Cardiac fibroblast (primary cell): ENCODE data around the gene MUC5B.

Experiments
- DNase-seq, 2 donors: peaks; one replicate each; pipeline versions ENCODE4 v3.0.0 to v3.0.0-alpha.2; 2010; ENCODE audit warnings: low read depth in 2 of 2
- H3K4me3 ChIP-seq, 2 donors: replicated peaks in 1 of 2; 1 replicate in 1 of 2; 2 replicates in 1 of 2; pipeline ENCODE4 v1.5.1; 2011; ENCODE audit warnings: low read depth in 2 of 2, low read length in 2 of 2, mild to moderate bottlenecking in 2 of 2, moderate library complexity in 1 of 2
- TF ChIP-seq, protein P1 (sequence below): IDR thresholded peaks from one replicate; pipeline ENCODE4 v1.5.1; 2011; ENCODE audit warnings: low read depth, mild to moderate bottlenecking, low read length, inconsistent platforms

The MUC5B gene

DNA sequence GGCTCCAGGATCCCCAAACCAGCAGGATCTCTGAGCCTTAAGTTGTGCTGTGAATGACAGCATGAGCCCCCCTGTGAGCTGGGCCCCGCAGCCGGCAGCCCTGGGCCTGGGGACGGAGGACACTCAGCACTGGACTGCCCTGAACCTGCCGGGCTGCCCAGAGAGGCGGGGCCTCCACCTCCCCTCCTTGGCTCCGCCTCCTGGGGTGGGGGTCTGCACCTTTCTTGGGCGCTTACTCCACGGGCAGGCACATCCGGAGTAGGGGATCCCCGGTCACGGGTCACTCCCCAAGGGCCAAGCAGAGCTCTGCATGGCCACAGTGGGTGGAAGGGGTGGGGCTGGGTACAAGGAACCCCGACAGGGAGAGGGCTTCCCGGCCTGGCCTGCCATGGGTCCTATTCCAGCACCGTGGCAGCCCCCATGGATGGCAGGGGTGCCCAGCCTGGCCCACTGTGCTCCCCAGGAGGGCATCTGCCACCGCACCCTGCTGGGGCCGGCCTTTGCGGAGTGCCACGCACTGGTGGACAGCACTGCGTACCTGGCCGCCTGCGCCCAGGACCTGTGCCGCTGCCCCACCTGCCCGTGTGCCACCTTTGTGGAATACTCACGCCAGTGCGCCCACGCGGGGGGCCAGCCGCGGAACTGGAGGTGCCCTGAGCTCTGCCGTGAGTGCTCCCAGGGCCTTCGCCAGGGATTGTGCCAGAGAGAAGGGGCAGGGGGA is 5.4 kb downstream of the MUC5B start:
- TF ChIP-seq, protein P1, sequence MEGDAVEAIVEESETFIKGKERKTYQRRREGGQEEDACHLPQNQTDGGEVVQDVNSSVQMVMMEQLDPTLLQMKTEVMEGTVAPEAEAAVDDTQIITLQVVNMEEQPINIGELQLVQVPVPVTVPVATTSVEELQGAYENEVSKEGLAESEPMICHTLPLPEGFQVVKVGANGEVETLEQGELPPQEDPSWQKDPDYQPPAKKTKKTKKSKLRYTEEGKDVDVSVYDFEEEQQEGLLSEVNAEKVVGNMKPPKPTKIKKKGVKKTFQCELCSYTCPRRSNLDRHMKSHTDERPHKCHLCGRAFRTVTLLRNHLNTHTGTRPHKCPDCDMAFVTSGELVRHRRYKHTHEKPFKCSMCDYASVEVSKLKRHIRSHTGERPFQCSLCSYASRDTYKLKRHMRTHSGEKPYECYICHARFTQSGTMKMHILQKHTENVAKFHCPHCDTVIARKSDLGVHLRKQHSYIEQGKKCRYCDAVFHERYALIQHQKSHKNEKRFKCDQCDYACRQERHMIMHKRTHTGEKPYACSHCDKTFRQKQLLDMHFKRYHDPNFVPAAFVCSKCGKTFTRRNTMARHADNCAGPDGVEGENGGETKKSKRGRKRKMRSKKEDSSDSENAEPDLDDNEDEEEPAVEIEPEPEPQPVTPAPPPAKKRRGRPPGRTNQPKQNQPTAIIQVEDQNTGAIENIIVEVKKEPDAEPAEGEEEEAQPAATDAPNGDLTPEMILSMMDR, result no peak
- no peak for DNase-seq

DNA sequence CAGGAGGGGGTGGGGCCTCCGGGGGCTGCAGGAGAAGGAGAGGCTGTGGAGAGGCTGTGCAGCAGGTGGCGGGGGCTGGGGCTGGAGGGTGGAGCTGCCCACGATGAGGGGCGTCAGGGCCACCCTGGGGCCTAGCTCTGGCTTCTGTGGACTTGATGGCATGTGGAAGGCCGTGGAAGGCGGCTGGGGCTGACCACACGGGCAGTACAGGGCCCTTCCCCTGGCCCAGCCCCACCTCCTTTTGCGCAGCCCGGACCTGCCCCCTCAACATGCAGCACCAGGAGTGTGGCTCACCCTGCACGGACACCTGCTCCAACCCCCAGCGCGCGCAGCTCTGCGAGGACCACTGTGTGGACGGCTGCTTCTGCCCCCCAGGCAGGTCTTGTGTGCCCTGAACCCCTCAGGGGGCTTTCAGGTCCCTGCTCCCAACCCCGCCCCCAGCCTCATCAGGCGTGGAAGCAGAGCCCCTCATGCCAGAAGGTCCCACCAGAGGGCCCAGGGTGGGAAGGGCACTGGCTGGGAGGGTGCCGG is 6.1 kb downstream of the MUC5B start:
- TF ChIP-seq, protein P1, result no peak
- H3K4me3 ChIP-seq, result no peak overlapping the region
- no peak for DNase-seq

More for the DNA sequence above, 5.4 kb downstream of the MUC5B start:
- H3K4me3 ChIP-seq, result no peak overlapping the region

DNA sequence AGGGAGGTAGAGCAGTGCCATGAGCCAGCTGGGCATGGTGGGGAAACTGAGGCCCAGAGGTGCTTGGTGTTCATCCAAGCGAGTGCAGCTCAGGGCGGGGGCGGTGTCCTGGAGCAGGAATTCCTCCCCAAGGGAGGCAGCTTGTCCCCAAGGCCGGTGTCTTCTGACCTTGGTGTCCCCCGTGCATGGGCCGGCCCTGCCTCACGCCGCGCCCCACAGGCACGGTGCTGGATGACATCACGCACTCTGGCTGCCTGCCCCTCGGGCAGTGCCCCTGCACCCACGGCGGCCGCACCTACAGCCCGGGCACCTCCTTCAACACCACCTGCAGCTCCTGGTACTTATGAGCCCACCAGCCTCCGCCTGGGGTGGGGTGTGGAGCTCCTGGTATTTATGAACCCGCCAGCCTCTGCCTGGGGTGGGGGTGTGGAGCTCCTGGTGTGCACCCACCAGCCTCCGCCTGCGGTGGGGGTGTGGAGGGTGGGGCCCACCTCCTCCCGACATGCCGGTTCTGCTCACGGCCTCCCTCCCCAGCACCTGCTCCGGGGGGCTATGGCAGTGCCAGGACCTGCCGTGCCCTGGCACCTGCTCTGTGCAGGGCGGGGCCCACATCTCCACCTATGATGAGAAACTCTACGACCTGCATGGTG is 6.7 kb downstream of the MUC5B start:
- TF ChIP-seq, protein P1, result no peak
- H3K4me3 ChIP-seq, result no peak overlapping the region
- DNase-seq, result no peak

DNA sequence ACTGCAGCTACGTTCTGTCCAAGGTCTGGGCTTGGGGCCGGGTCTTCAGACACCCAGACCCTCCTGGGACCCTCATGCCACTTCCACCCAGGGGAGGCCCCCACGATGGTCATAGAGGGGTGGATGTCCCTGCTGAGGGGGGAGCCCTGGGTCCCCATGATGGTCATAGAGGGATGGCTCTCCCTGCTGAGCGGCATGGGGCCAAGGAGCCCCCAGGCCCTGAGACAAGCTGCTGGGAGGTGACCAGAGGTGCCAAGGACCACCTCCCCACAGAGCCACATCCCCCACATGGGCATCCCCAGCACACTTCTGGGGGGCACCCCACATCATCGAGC is 7.2 kb downstream of the MUC5B start:
- TF ChIP-seq, protein P1, result no peak
- DNase-seq, result no peak
- H3K4me3 ChIP-seq, result no peak overlapping the region

DNA sequence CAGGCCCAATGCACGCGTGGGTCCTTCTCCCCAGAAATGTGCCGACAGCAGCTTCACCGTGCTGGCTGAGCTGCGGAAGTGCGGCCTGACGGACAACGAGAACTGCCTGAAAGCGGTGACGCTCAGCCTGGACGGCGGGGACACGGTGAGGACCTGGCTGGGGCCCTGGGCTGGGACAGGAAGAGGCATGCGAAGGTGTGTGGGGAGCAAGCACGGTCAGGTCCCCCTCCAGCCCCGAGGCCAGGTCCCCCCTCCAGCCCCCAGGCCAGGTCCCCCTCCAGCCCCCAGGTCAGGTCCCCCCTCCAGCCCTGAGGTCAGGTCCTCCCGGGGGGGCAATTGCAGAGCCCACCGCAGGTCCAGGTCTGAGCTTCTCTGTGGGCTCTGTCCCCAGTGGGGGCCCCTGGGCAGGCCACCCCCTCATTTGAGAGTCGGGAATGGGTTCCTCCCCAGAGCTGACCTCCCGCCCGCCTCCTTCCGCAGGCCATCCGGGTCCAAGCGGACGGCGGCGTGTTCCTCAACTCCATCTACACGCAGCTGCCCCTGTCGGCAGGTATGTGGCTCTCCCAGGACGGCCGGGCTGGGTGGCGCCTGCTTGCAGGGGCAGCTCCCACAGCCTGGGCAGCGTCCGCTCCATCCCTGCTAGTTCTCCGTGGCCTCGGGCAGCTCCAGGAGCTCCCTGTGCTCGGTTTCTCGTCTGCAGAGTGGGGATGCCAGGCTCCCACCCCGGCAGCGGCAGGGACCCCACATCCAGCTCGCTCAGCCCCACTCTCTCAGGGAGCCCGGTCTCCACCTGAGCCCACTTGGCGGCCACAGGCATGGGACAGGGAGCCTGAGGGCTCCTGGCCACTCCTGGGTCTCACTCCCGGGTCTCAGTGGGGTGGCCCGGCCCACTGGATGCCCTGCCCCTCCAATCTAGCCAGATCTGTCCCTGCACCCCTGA is 7.9 kb downstream of the MUC5B start:
- no peak for DNase-seq
- H3K4me3 ChIP-seq, result no peak overlapping the region
- TF ChIP-seq, protein P1, result no peak

DNA sequence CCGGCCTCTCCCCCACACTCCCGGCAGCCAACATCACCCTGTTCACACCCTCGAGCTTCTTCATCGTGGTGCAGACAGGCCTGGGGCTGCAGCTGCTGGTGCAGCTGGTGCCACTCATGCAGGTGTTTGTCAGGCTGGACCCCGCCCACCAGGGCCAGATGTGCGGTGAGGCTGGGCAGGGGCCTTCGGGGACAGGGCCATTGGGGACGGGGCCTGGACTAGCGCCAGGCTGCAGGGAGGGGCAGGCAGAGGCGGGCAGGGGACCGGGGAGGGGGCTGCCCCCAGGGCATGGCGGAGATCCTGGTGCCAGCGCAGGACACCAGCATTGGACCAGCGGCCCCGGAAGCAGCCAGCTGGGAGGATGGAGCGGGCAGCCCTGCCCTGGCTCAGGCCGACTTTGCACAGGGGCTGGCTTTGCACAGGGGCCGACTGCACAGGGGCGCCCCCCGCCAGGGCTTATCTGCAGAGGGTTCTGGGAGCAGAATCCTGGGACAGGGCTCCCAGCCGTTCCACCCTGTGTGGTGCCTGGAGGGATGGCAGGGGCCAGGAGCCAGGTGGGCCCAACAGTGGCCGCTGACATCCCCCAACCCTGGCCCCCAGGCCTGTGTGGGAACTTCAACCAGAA is 8.6 kb downstream of the MUC5B start:
- no peak for DNase-seq
- no peak overlapping the region for H3K4me3 ChIP-seq
- TF ChIP-seq, protein P1, result no peak
